ENCODE results near the gene C1QL1. TPM values are rescaled to one million over a fixed set of nuclear protein-coding genes. Genes with fewer than 3 reads are reported as not detected.
A peak's percentile ranks its signal among the peaks of the same experiment; 100 is the strongest.

The C1QL1 gene
- total and polyA plus RNA-seq, 9 of the 15 experiments (the other 6 are each of a cell fraction or from before 2014, with no cell fraction given): 0.07 to 0.12 (median 0.09) TPM; not detected in 6

- no peaks in the 10 kb centered on the region for H3K9me3 ChIP-seq (replicated peaks; ENCODE audit: control insufficient read depth, insufficient read depth, low read depth, low read length)
- H3K9me1 ChIP-seq (ENCODE audit: control insufficient read depth, insufficient read depth, low read length): no peaks in the 10 kb centered on the region
- intact Hi-C loops (cut with micrococcal nuclease): no loop called here
- in situ Hi-C loops (cut with MboI): no loop called here
- H3K4me1 ChIP-seq (replicated peaks in 1 of 2; ENCODE audit: control insufficient read depth in 2 of 2, insufficient read depth in 2 of 2, low read length in 2 of 2): peaks cover 0 to 9% of the 10 kb centered on the region in 2 experiments; a peak in 1 of 5 replicates
- WGBS (ENCODE audit: insufficient coverage, low coverage, missing lambda C conversion rate): 5% methylated on average over 2 of the region's 2 CpGs
- no TSS peak for BruUV-seq (replicated peaks)
- no peak overlapping the region for H3K4me3 ChIP-seq
- 0 out of 4 replicates have a peak overlapping the region, but pooled peaks of 1 of the 2 experiments have one; percentile 35 for H3K9ac ChIP-seq (ENCODE audit: insufficient read depth in 1 of 2, low read depth in 2 of 2, low read length in 2 of 2)
- TF ChIP-seq GATAD2B (IDR thresholded peaks at IDR 0.05; ENCODE audit: borderline replicate concordance) (no peak), SRSF1 (IDR thresholded peaks at IDR 0.05; ENCODE audit: low read depth, low read length) (no peak), BRF1 (IDR thresholded peaks at IDR 0.05; ENCODE audit: borderline replicate concordance, extremely low read depth, insufficient read length) (no peak), ZNF12 (CRISPR knock-in tag; IDR thresholded peaks at IDR 0.05) (no peak), ZNF280A (IDR thresholded peaks at IDR 0.05; ENCODE audit: low read depth, partially characterized antibody) (no peak), BRD9 (IDR thresholded peaks at IDR 0.05; ENCODE audit: low read depth, partially characterized antibody) (no peak), OTX1 (CRISPR knock-in tag; IDR thresholded peaks at IDR 0.05) (no peak), HNRNPH1 (optimal IDR thresholded peaks at IDR 0.05; ENCODE audit: low read depth, low read length) (no peak), SETDB1 (IDR thresholded peaks at IDR 0.05; ENCODE audit: low read length) (no peak), ZBTB8A (IDR thresholded peaks at IDR 0.05; ENCODE audit: partially characterized antibody) (no peak)
- TF ChIP-seq, protein P1, sequence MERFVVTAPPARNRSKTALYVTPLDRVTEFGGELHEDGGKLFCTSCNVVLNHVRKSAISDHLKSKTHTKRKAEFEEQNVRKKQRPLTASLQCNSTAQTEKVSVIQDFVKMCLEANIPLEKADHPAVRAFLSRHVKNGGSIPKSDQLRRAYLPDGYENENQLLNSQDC (CRISPR knock-in tag; IDR thresholded peaks at IDR 0.05): no peak
- CTCF ChIA-PET (ENCODE audit: low intra/inter-chr PET ratio): no interaction called here
- H4K20me1 ChIP-seq (replicated peaks; ENCODE audit: control insufficient read depth, insufficient read depth, low read length): no peaks in the 10 kb centered on the region
- H3K36me3 ChIP-seq (ENCODE audit: control insufficient read depth, insufficient read depth, low read length): no peaks in the 10 kb centered on the region
- DNase-seq (ENCODE audit: extremely low read depth in 1 of 4, low spot score in 3 of 4): no peak
- no peaks in the 10 kb centered on the region for H3K79me2 ChIP-seq (ENCODE audit: control insufficient read depth, insufficient read depth, low read length)
- no peak overlapping the region for H2AFZ ChIP-seq (ENCODE audit: low read depth, low read length)
- POLR2A ChIA-PET: interaction anchor here (0.6 kb wide), 1 partner anchor 254 kb away, joined by 3 read pairs; no protein-coding TSS in a partner anchor
- no peak overlapping the region for H3K4me2 ChIP-seq (ENCODE audit: insufficient read depth, low read length)
- no peak for ATAC-seq
- no peak for FAIRE-seq
- peaks cover 14 to 62% of the 10 kb centered on the region in 2 experiments; a peak in 4 of 5 replicates for H3K27me3 ChIP-seq (ENCODE audit: control insufficient read depth in 2 of 2, insufficient read depth in 2 of 2, low read length in 2 of 2)
- H3K27ac ChIP-seq (ENCODE audit: extremely low read depth, low read depth, low read length): no peak overlapping the region
Measured at GRCh38 chr17:45005700-45006099, 37.6 kb upstream of the C1QL1 start.

All from K562 (cell line).